Measurements from ENCODE around the gene CAMK2G. TPM values are rescaled to one million over a fixed set of nuclear protein-coding genes. Genes with fewer than 3 reads are reported as not detected.

CAMK2G gene
- polyA plus RNA-seq, 1 of the 3 experiments (the other 2 are of a cell fraction) = 41.4 TPM

GRCh38 chr10:73858750-73859427 lies 15.5 kb downstream of the CAMK2G start (continued):
- TF ChIP-seq, protein P1, sequence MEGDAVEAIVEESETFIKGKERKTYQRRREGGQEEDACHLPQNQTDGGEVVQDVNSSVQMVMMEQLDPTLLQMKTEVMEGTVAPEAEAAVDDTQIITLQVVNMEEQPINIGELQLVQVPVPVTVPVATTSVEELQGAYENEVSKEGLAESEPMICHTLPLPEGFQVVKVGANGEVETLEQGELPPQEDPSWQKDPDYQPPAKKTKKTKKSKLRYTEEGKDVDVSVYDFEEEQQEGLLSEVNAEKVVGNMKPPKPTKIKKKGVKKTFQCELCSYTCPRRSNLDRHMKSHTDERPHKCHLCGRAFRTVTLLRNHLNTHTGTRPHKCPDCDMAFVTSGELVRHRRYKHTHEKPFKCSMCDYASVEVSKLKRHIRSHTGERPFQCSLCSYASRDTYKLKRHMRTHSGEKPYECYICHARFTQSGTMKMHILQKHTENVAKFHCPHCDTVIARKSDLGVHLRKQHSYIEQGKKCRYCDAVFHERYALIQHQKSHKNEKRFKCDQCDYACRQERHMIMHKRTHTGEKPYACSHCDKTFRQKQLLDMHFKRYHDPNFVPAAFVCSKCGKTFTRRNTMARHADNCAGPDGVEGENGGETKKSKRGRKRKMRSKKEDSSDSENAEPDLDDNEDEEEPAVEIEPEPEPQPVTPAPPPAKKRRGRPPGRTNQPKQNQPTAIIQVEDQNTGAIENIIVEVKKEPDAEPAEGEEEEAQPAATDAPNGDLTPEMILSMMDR (IDR thresholded peaks at IDR 0.05) = no peak
- no peak for TF ChIP-seq MEF2A (IDR thresholded peaks at IDR 0.05; ENCODE audit: borderline replicate concordance, low read depth)

- POLR2A ChIA-PET = no interaction called here
- WGBS (ENCODE audit: low lambda C conversion rate) = 88% methylated on average over 12 of the region's 12 CpGs
- peaks cover 0 to 5% of the 10 kb centered on the region in 2 experiments; a peak in 1 of 4 replicates for H3K4me1 ChIP-seq (ENCODE audit: control insufficient read depth in 1 of 2, insufficient read depth in 2 of 2, low read depth in 1 of 2, low read length in 1 of 2)
- CTCF ChIA-PET = interaction anchor here (28.7 to 37.3 kb wide), 2 partner anchors 14 to 15 kb away, joined by 753 read pairs; partner anchors contain the start of gene CAMK2G
- no peaks in the 10 kb centered on the region for H3K9me3 ChIP-seq
- H3K4me3 ChIP-seq (ENCODE audit: low read depth in 2 of 2, low read length in 1 of 2) = no peak overlapping the region
- no peak overlapping the region for H3K9ac ChIP-seq
- TF ChIP-seq, protein P2, sequence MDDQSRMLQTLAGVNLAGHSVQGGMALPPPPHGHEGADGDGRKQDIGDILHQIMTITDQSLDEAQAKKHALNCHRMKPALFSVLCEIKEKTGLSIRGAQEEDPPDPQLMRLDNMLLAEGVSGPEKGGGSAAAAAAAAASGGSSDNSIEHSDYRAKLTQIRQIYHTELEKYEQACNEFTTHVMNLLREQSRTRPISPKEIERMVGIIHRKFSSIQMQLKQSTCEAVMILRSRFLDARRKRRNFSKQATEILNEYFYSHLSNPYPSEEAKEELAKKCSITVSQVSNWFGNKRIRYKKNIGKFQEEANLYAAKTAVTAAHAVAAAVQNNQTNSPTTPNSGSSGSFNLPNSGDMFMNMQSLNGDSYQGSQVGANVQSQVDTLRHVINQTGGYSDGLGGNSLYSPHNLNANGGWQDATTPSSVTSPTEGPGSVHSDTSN (IDR thresholded peaks at IDR 0.05) = no peak
- TF ChIP-seq GATA2 (CRISPR knock-in tag; IDR thresholded peaks at IDR 0.05) = no peak
- no peak for TF ChIP-seq FOXM1 (IDR thresholded peaks at IDR 0.05; ENCODE audit: low read depth)
- TF ChIP-seq, protein P1 (IDR thresholded peaks at IDR 0.05) = no peak
- TF ChIP-seq SIN3A (IDR thresholded peaks at IDR 0.05; ENCODE audit: borderline replicate concordance, low read depth, low read length) = no peak
- TF ChIP-seq FOXJ3 (CRISPR knock-in tag; IDR thresholded peaks at IDR 0.05) = no peak
- TF ChIP-seq SMC3 (IDR thresholded peaks at IDR 0.05; ENCODE audit: low read depth, low read length) = no peak
- no peak for TF ChIP-seq NRF1 (IDR thresholded peaks at IDR 0.05; ENCODE audit: low read depth, low read length)
- TF ChIP-seq YY1 (IDR thresholded peaks at IDR 0.05; ENCODE audit: low read depth) = no peak
- no peak for TF ChIP-seq REST (IDR thresholded peaks at IDR 0.05; ENCODE audit: low read depth, low read length)
- TF ChIP-seq CHD2 (IDR thresholded peaks at IDR 0.05; ENCODE audit: low read length, partially characterized antibody) = no peak
- no peak for TF ChIP-seq POLR2AphosphoS5 (IDR thresholded peaks at IDR 0.05; ENCODE audit: low read depth, low read length)
- TF ChIP-seq TAF1 (IDR thresholded peaks at IDR 0.05; ENCODE audit: borderline replicate concordance, low read depth, low read length) = no peak
- TF ChIP-seq, protein P3, sequence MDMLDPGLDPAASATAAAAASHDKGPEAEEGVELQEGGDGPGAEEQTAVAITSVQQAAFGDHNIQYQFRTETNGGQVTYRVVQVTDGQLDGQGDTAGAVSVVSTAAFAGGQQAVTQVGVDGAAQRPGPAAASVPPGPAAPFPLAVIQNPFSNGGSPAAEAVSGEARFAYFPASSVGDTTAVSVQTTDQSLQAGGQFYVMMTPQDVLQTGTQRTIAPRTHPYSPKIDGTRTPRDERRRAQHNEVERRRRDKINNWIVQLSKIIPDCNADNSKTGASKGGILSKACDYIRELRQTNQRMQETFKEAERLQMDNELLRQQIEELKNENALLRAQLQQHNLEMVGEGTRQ (IDR thresholded peaks at IDR 0.05; ENCODE audit: borderline replicate concordance, low read depth, low read length) = no peak
- no peak for TF ChIP-seq JUND (IDR thresholded peaks at IDR 0.05)
- no peaks in the 10 kb centered on the region for H3K9me2 ChIP-seq
- DNase-seq = no peak
- H2AFZ ChIP-seq (ENCODE audit: low read depth) = no peak overlapping the region
- H3K36me3 ChIP-seq (replicated peaks in 1 of 2; ENCODE audit: control insufficient read depth in 1 of 2, insufficient read depth in 2 of 2, low read length in 1 of 2) = peaks cover 11 to 67% of the 10 kb centered on the region in 2 experiments
- peaks cover 28% of the 10 kb centered on the region; the same call in 1 of the 2 replicates for H3K79me2 ChIP-seq (ENCODE audit: insufficient read depth)
- peaks cover 7% of the 10 kb centered on the region for H3F3A ChIP-seq (replicated peaks; ENCODE audit: insufficient read depth)
- H3K27me3 ChIP-seq (ENCODE audit: insufficient read depth) = no peaks in the 10 kb centered on the region
- no peak overlapping the region for H3K27ac ChIP-seq (ENCODE audit: low read depth in 2 of 2, low read length in 1 of 2)
- H3K4me2 ChIP-seq = no peak overlapping the region
- H4K20me1 ChIP-seq (ENCODE audit: insufficient read depth) = peaks cover 18% of the 10 kb centered on the region; the same call in 1 of the 2 replicates
These were observed 16.2 kb downstream of the CAMK2G start for GRCh38 chr10:73858013-73858708.
